Epidermal melanocyte (primary cell): ENCODE results near the gene BPIFA2.
"Not testable (repeated sequence)": the region's sequence is repeated elsewhere in the genome, so short reads cannot be mapped to it uniquely, and the experiment has no call there.

Experiments
- DNase-seq: peaks from one replicate; pipeline ENCODE4 v3.0.0; 2011; ENCODE audit warnings: low spot score; ENCODE audit not compliant: insufficient read length

BPIFA2 gene, protein sequence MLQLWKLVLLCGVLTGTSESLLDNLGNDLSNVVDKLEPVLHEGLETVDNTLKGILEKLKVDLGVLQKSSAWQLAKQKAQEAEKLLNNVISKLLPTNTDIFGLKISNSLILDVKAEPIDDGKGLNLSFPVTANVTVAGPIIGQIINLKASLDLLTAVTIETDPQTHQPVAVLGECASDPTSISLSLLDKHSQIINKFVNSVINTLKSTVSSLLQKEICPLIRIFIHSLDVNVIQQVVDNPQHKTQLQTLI

DNA sequence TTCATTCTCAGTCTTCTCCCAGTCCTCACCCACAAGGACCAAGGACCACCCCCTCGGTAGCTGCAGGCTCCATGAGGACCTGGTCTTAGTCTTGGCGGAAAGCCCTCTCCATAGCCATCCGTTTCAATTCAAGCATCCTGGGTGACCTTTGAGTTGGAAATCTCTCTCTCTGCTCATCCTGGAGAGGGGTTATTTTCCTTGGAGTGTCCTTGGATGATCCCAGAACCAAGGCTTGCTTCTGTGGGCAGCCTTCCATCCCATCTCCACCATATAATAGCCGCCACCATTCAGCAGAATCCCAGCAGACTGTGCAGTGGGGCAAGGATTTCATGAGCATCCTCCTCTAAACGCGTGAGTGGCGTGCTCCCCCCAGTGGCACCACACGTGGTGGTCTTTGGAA, at the start of gene BPIFA2:
Gene BPIFA2, plus strand, starts transcription at position 301 of the 400 bp plus-strand sequence. CDS start 987 bp downstream, outside the sequence.
- no peak for DNase-seq

DNA sequence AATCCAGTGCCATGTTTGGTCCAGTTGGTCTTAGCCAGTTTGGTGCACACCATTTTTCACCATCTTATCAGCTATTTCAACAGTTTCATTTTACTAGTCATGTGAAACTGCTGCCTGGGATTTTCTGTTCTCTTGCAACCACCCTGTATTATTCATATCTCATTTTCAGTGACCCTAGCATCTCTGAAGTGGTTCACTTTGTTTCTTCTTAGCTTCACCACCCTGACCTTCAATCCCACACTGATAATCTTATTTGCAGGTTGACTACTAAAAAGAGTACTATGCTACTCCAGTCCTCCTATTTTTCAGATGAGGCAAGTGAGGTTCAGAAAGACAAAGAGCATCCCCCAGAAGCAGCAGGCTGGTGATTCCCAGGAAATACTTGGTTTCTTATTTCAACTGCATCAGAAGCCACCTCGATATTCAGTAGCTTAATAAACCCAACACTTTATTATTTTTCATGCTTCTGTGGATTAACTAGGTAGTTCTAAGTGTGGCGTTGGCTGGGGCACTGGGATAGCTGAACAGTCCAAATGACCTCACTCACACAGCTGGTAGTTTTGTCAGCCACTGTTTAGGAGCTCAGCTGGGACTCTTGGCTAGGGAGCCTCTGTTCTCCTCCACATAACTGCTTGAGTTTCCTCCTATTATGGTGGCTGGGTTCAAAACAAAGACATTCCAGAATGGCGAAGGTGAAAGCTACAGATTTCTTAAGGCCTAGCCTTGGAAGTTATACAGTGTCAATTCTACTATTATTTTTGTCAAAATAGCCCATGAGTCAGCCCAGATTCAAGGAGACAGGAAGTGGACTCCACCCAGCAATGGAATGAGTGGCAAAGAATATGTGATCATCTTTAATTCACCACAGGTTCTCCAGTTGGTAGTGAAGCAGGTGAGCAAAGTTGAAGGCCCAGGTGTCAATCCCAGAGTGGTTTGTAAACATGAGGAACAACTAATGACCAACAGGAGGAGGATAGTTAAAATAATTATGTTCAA, 47.9 kb upstream of the BPIFA2 start:
- no peak for DNase-seq

DNA sequence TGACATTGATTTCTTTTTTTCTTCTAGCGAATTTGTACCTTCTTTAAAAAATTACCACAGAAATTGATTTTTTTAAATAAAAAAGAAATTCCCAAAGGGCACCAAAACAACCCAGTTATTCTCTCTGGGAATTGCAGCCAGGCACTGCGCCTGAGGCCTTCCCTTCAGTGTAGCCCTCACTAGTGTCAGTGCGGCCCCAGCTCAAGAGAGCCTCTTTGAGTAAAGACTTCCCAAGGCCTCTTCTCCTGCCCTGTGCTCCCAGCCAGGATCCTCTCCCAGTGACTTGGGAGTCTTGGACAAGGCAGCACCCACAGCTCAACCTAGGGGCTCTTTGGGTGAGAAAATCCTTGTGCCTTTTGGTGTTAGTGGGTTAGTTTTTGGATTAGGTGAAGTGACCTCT, 47.0 kb upstream of the BPIFA2 start:
- no peak for DNase-seq

DNA sequence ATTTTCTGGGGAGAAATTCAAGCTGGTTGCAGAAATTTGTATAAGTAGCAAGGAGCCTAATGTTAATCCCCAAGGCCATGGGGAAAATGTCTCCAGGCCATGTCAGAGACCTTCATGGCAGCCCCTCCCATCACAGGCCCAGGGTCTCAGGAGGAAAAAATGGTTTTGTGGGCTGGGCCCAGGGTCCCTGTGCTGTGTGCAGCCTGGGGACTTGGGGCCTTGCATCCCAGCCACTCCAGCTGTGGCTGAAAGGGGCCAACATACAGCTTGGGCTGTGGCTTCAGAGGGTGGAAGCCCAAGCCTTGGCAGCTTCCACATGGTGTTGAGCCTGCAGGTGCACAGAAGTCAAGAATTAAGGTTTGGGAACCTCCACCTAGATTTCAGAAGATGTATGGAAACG, 45.7 kb upstream of the BPIFA2 start:
- DNase-seq, result not testable (repeated sequence)

DNA sequence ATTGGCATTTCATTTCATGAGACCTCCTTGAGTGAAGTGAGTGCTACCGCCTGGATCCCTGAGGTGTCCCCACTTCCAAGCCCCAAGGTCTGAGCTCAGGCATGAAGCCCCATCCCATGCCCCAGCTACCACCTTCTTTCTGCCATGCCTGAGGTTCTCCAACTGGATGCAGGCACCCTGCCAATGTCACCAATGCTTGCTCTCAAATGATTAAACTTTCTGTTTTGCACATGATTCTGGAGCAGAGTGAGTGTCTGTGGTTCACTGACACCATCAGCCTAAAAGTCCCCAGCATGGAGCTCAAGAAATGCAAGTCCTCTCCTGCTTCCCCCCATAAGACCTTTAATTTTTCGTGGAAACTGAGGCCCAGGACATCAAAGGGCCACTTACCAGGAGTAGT, 43.7 kb upstream of the BPIFA2 start:
- DNase-seq, result no peak

DNA sequence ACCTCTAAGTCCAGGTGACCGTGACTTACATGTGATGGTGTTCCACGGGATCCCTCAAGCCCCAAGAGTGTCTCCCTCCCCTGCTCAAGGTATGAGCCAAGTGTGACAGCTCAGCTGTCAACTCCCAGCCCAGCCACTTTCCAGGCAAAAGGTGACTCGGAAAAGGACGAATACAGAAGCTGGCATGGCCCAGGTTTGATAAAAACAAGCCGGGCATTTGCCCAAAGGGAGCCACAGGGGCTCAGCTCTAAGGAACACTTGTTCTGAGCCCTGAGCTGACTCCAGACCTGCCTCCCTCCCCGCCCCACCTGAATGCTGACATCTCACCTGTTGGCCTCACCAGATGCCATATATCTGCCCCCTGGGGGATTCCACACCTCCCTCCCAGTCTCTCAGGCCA, 43.0 kb upstream of the BPIFA2 start:
- no peak for DNase-seq

DNA sequence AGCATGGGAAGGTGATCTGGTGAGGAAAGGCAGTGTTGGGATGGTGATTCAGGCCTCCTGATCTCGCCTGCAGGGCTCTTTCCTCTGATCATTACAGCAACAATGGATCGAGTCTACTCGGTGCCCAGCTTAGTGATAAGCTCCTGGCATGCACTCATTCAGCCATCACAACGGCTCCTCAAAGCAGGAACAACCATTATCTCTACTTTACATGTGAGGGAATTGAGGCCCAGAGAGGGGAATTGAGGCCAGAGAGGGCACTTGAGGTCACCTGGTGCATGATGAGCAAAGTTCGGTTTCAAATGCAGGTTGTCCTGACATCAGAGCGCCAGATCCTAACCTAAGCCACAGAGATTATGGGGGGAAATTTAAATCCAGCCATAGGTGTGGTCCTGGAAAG, 42.0 kb upstream of the BPIFA2 start:
- no peak for DNase-seq

DNA sequence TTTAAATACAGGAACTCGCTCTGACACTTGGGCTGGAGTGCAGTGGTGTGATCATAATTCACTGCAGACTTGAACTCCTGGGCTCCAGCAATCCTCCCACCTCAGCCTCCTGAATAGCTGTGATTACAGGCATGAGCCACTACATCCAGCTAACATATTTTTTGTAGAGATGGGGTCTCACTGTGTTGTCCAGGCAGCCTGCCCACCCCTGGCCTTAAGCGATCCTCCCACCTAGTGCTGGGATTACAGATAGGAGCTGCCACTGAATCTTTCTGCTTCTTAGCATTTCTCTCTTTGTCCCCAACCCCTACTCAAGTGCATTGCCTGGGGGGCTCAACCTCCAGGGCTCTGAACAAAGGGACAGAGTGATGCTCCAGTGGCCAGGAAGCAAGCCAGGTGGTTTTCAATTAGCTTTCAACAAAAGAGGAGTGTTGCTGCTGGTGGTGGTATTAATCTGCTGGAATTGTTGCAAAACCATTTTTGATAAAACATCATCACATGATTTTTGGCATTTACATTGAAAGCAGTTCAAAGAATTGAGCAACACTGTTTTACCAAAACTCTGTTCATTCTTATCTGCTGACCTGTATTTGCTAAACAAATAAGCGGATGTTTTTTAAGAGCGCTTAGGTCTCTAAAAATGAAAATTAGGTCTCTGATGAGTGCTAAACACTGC, 40.4 kb upstream of the BPIFA2 start:
- DNase-seq, result no peak

DNA sequence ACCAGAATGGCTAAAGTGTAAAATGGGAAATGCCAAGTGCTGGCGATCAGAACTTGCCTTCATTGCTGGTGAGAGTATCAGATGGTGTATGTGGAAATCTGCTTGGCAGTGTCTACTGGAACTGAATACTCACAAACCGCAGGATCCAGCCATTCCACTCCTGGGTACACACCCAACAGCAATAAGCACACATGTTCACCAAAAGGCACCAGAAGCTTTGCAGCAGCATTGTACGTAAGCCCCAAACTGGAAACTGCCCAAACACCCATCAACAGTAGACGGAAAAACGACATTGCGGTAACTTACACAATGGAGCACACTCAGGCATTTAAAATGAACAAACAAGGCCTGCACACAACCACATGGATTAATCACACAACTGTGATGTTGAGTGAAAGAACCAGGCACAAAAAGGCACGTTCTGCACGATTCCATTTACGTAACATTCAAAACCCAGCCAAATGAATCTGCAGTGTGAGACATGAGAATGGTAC, 37.3 kb upstream of the BPIFA2 start:
- DNase-seq, result no peak

DNA sequence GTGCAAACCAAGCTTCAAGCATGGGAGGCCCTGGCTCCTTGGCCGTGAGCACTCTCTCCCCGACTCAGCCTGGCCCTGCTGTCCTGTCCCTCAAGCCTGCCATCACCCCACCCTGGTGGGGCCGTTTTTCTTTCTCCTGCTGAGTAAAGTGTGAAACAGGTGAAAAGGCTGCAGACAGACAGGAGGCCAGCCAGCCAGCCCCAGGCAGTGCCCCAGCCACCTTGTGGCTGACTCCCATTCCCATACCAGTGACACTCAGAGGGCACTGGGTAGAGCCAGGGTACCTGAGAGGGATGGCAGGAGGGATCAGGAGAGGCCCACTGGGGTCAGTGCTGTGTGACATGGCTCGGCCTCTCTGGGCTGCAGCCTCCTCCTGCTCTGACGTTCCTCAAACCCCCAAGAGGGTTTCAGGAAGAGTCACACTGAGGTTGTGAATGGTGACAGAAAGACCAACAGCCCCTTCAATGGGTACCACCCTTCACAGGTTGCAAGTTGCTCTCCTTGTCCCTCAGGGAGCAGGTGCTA, 35.9 kb upstream of the BPIFA2 start:
- no peak for DNase-seq

DNA sequence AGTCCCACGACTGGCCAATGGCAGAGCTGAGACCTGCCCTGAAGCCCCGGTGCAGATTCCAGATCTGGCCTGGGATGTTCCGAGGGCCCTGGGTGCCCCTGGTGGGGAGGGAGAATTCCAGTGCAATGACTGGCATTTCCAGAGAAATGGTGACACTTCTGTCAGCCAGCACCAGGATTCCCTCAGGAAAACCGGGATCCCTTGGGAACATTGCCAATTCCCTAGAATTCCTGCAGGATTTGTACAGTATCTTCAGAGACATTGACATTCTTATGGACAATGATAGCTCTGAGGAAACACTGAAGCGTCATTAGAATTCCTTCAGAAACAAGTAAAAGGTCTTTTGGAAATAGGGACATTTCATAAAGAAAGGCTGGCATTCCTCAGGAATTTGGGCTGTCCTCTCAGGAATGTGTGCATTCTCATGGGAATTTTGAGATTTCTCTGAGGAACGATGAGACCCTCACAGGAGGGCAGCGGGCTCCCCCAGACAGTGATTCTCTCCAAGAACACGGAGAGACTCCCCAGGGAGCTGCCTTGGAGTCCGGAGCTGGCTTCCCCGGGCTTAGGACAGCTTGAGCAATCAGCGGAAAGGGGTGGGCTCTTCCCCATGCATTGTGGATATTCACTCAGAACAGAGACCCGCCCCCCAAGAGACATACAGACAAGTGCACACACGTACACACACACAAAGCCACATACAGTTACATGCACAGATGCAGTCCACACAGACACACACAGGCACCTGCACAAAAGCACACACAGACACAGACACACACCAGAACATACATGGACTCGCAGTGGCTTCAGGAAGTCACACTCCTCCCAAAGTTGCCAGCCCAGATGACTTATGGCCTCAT, 35.2 kb upstream of the BPIFA2 start:
- no peak for DNase-seq

DNA sequence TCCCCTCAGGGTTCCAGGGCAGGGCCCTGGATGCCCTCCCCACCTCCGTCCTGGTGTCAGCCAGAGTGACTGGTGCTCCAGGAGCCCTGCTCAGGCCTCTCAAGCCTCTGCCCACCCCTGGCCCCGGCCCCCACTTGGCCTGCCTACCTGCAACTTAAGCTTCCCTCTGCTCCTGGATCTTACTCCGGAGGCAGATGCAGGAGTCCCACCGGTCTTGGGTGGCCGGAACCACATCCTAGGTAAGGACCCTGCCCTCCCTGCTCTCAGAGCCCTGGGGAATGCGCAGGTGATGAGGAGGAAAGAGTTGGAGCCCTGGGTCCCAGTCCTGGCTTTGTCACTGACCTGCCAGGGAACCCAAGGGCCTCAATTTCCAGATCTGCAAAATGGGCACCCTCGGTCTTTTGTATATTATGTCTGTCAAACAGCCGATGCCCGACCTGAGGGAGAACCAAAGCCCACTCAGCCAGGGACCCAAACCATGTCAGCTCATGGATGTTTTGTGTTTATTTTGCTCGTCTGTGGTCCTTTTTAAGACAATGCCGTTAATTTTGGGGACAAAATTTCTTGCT, 34.5 kb upstream of the BPIFA2 start:
- DNase-seq, result no peak

DNA sequence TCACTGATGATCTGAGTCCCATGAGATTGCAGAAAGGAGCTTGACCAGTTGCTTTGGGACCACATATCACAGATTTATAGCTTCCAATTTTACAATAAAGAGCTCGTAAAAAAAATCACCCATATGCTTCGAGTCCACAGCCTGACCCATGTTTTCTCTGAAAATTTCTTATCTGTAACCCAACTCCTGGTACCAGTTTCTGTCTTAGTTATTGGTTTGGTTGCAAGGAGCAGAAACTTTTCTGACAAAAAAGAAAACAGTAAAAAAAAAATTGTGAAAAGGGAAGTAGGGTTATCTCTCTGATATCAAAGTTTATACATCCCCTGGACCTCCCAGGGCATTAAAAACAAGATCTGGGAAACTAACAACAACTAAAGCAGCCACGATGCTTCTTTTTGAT, 30.8 kb upstream of the BPIFA2 start:
- DNase-seq, result no peak

DNA sequence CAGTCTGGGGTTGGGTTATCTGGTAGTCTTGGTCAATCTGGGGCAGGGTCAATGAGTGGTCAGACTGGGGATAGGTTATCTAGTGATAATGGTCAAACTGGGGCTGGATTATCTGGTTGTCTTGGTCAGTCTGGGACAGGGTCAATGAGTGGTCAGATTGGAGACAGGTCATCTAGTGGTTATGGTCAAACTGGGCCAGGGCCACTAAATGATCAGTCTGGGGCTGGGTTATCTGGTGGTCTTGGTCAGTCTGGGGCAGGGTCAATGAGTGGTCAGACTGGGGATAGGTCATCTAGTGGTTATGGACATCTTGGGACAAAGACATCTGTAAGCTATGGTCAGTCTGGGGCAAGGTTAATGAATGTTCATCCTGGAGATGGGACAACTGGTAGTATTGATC, 28.5 kb upstream of the BPIFA2 start:
- no peak for DNase-seq

DNA sequence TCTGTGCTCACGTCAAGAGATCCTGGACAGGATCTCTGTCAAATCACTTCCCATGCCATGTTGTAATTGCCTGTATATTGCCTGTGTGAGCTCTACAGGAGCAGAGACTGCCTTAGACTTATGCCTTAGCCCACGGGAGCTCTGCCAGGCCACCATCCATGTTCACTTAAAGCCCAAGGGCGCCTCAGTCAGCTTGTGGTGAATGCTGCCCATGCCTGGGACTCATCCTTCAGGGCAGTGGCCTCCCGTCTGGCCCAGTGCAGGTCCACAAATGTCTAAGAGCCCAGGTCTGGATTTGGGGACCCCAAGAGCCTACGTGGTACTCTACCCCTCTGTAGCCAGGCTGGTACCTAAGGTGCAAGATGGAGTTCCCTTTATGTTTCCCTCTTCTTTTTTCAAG, 22.4 kb upstream of the BPIFA2 start:
- DNase-seq, result no peak

DNA sequence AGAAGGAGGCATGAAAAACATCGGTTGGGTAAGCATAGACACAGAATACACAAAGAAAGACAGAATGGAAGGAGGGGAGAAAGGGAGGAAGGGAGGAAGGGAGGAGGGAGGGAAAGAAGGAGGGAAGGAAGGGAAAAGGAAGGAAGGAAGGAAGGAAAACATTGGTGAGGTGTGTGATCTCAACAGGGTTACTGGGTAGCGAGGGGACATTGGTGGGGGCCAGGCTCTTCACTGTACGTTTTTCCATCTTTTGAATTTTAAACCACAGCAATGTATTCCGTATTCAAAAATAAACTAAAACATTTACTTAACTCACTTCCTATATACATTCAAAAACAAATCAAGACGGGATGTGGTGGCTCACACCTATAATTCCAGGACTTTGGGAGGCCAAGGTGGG, 20.7 kb upstream of the BPIFA2 start:
- DNase-seq, result no peak

DNA sequence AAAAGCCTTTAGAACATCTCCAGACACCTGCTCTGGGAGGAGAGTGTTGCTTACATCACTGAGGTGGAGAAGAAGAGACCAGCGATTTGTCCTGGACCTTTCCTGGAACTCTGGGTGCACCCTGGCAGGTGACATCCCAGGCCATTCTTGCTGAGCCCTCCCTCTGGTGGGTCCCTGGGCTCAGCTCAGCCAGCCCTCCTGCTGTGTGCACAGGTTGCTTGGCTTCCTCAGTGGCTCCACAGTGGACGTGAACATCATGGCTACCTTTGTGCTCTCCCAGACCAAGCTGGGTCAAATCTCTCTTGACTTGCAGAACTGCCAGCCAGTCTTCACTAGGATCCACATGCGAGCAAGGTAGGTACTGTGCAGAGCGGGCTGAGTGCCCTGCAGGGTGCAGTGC, 19.9 kb upstream of the BPIFA2 start:
- no peak for DNase-seq

DNA sequence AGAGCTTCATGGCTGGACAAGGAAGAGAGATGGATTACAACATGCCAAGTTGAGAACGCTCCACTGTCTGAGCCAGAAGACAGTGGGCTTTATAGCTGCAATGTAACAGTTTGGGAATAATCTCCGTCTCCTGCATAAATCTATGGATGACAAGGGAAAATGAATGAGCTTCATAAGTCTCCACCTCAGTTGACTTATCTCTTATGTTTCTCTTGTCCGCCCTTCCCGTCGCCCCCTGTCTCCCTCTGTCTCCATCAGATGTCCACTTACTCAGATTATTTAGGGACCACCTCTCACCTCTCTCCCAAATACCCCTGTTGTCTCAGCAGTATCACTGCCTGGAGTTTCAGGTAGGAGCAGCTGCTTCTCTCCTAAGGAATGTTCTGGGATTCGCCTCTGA, 13.7 kb upstream of the BPIFA2 start:
- DNase-seq, result no peak

DNA sequence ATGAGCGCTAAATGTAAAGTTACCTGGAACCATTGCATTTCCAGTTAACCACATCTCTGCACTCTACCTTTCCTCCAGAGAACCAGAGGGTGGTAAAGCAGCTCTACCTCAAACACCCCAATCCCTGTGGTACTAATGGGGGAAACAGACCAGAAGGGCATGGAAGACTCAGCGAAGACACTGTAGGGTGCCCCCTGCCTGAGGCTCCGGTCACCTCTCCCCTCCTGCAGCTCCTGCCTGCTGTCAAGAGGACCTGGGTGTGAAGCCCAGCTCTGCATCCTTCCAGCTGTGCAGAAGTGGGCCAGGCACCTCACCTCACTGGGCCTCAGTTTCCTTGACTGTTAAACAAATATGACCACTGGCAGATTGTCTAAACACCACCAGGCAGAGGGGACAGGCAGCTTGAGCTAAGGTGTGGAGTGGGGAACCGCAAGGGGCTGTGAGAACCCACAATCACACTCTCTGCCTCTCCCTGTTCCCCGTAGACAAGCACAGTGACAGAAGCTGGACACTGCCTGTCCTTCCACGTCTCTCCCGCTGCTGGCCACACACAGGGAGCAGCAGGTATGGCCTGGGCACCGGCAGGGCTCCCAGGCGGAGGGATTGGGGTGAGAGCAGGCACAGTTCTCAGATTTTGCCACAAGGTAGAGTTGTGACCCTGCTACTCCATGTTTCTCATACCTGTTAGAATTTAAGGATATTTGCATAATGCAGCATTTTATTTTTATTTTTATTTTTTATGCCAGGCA, 9.1 kb upstream of the BPIFA2 start:
- DNase-seq, result no peak

DNA sequence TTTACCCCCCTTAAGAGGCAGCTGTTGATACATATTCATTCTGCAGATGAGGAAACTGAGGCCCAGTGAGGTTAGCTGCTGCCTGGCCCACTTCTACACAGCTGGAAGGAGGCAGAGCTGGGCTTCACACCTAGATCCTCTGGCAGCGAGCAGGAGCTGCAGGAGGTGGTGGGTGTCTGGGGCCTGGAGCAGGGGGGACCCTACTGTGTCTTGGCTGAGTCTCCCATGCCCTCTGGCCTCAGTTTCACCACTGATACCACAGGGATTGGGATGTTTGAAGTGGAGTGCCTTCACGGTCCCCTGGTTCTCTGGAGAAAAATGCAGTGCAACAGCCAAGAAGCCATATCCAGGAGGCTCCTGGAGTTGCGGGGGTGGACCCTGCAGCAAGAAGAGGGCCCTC, 8.2 kb upstream of the BPIFA2 start:
- no peak for DNase-seq
